Left renal pelvis (tissue), 4 donors: ENCODE measurements around the gene AKR1C8. TPM values are rescaled to one million over a fixed set of nuclear protein-coding genes. Genes with fewer than 3 reads are reported as not detected.
"Not testable (repeated sequence)": the region's sequence is repeated elsewhere in the genome, so short reads cannot be mapped to it uniquely, and the experiment has no call there.

Experiments used
- DNase-seq, 4 donors: peaks; one replicate each; pipeline ENCODE4 v3.0.0-alpha.2; 2013; ENCODE audit warnings: low read depth in 4 of 4, low spot score in 3 of 4
- polyA plus RNA-seq, 4 donors: library from polyadenylated mRNA; unstranded; fragments of 120-200 nt; gene quantifications; one replicate each; pipeline ENCODE4 v1.2.1, GENCODE V29; 2013; ENCODE audit not compliant: insufficient read length in 4 of 4

Gene AKR1C8
- polyA plus RNA-seq, 4 donors: 0.11 to 0.58 (median 0.20) TPM; not detected in 1

GRCh38 chr10:5116621-5117020, 68.3 kb downstream of the AKR1C8 start:
- no peak for DNase-seq

GRCh38 chr10:5109861-5110260, 75.1 kb downstream of the AKR1C8 start:
- DNase-seq: not testable (repeated sequence)

GRCh38 chr10:5108658-5109416, 76.1 kb downstream of the AKR1C8 start:
- no peak for DNase-seq

GRCh38 chr10:5107860-5108526, 77.0 kb downstream of the AKR1C8 start:
- DNase-seq: no peak

GRCh38 chr10:5106553-5106952, 78.4 kb downstream of the AKR1C8 start:
- no peak for DNase-seq

GRCh38 chr10:5105626-5106025, 79.3 kb downstream of the AKR1C8 start:
- DNase-seq: no peak

Other genes starting within 250 kb of the AKR1C8 start
- gene AKR1C1, start 221.7 kb downstream of the AKR1C8 start, polyA plus RNA-seq: 10 to 100 TPM; 11.2 to 26.7 (median 15.3) TPM
- gene AKR1C2, start 181.3 kb downstream of the AKR1C8 start, polyA plus RNA-seq: 10 to 100 TPM in 3 of 4 donors, 1 to 10 TPM in 1; 7.9 to 39.3 (median 11.6) TPM
- 10 to 100 TPM in 3 of 4 donors, 1 to 10 TPM in 1; 8.6 to 61.7 (median 53.2) TPM for gene AKR1C3, start 90.7 kb downstream of the AKR1C8 start, polyA plus RNA-seq
- gene AKR1C4, start 11.7 kb upstream of the AKR1C8 start, polyA plus RNA-seq: not detected
- gene UCN3, start 179.8 kb upstream of the AKR1C8 start, polyA plus RNA-seq: 1 to 10 TPM in 3 of 4 donors, under 1 TPM in 1; 0.40 to 2.8 (median 1.8) TPM
- under 1 TPM in 2 of 4 donors, not detected in 2; 0.23 to 0.24 TPM for gene TUBAL3, start 219.7 kb upstream of the AKR1C8 start, polyA plus RNA-seq
- 100 to 1,000 TPM in 3 of 4 donors, 10 to 100 TPM in 1; 39.6 to 148 (median 133) TPM for gene NET1, start 227.4 kb upstream of the AKR1C8 start, polyA plus RNA-seq